Astrocyte of the spinal cord (primary cell): ENCODE measurements around the gene NTF4.
A peak's percentile ranks its signal among the peaks of the same experiment; 100 is the strongest.

Source experiments
- DNase-seq: peaks from one replicate; pipeline ENCODE4 v3.0.0; 2011; ENCODE audit warnings: low read depth, low spot score
- H3K4me3 ChIP-seq: 2 replicates; pipeline ENCODE4 v1.5.1; 2011; ENCODE audit warnings: low read depth, mild to moderate bottlenecking, low read length, moderate library complexity
- in situ Hi-C: cut with HindIII; loops from 2 replicates; pipeline ENCODE4 v1.10.0; 2017; ENCODE audit warnings: low sequenced_read_pairs
- TF ChIP-seq, protein P1 (sequence below): IDR thresholded peaks from 2 replicates; pipeline ENCODE4 v1.5.1; 2012; ENCODE audit warnings: low read depth, mild to moderate bottlenecking, low read length, inconsistent platforms

The NTF4 gene

DNA sequence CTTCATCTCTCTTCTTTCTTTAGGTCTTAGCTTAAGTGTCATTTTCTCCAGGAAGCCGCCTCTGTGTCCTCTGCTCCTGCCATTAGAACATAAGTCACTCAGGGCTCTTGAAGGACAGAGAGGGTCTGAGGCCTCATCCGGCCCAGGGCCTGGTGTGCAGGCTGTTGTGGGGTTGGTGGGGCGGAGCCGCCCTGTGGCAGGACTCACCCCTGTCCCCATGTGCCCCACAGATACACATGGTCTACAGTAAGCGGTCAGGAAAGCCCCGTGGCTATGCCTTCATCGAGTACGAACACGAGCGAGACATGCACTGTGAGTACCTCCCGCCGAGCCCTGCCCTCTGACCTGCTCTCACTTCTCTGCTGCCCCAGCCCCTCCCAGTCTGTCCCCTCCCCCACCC lies 36.5 kb upstream of the NTF4 start:
- no peak overlapping the region for H3K4me3 ChIP-seq
- TF ChIP-seq, protein P1, sequence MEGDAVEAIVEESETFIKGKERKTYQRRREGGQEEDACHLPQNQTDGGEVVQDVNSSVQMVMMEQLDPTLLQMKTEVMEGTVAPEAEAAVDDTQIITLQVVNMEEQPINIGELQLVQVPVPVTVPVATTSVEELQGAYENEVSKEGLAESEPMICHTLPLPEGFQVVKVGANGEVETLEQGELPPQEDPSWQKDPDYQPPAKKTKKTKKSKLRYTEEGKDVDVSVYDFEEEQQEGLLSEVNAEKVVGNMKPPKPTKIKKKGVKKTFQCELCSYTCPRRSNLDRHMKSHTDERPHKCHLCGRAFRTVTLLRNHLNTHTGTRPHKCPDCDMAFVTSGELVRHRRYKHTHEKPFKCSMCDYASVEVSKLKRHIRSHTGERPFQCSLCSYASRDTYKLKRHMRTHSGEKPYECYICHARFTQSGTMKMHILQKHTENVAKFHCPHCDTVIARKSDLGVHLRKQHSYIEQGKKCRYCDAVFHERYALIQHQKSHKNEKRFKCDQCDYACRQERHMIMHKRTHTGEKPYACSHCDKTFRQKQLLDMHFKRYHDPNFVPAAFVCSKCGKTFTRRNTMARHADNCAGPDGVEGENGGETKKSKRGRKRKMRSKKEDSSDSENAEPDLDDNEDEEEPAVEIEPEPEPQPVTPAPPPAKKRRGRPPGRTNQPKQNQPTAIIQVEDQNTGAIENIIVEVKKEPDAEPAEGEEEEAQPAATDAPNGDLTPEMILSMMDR: no peak
- in situ Hi-C loops: no loop called here
- no peak for DNase-seq

DNA sequence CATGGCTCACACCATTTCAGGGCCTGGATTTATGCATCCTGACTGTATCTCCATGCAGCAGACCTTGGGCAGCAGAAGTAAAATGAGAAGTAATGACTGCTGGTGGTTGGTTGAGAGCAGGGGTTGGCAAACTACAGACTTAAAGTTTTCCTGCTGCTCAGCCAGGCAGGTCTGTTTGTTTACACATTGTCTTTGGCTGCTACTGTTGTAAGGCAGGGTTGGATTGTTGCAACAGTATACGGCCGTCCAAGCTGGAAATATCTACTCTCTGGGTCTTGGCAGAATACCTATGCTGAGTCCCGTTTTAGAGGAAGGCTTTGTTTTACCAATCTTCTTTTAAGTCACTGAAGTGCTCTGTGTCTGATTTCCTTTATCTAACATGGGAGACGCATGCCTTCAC lies 34.2 kb upstream of the NTF4 start:
- no peak for DNase-seq
- no peak overlapping the region for H3K4me3 ChIP-seq
- in situ Hi-C loops: no loop called here
- TF ChIP-seq, protein P1: no peak

DNA sequence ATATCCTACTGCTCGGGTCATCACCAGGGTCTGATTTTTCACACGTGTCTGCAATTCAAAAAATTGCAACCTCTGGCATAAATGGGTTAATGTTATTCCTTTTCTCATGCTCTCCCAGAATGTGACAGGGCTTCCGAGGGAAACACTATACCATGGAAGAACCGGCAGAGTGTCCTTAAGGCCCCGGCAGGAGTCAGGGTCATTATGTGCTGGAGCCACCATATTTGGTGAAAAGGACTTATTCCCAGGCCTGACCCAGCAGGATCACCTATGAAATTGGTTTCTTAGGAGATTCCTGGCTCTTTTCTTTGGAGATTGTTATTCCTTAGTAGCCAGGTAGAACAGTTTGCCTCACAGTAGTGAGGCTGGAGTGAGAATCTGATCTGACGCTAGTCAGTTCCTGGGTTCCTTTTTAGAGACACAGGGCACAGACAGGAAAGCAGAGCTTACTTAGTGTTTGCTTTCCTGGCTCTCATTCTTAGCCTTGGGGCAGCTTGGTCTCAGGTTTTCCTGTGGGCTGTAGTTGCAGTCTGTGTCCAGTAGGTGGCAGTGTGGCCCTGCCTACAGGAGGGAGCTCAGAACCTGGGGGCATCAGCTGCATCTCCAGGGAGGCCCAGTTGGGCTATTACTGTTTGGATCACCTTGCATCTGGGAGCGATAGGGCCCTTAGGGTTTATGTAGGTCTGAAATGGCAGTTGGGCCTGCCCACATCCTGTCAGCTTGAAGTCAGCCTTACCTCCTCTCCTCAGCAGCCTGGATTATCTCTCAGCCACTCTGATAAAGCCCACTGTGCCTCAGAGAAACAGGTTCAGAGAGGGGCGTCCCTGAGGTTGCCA lies 33.1 kb upstream of the NTF4 start:
- TF ChIP-seq, protein P1: peak; percentile 100

DNA sequence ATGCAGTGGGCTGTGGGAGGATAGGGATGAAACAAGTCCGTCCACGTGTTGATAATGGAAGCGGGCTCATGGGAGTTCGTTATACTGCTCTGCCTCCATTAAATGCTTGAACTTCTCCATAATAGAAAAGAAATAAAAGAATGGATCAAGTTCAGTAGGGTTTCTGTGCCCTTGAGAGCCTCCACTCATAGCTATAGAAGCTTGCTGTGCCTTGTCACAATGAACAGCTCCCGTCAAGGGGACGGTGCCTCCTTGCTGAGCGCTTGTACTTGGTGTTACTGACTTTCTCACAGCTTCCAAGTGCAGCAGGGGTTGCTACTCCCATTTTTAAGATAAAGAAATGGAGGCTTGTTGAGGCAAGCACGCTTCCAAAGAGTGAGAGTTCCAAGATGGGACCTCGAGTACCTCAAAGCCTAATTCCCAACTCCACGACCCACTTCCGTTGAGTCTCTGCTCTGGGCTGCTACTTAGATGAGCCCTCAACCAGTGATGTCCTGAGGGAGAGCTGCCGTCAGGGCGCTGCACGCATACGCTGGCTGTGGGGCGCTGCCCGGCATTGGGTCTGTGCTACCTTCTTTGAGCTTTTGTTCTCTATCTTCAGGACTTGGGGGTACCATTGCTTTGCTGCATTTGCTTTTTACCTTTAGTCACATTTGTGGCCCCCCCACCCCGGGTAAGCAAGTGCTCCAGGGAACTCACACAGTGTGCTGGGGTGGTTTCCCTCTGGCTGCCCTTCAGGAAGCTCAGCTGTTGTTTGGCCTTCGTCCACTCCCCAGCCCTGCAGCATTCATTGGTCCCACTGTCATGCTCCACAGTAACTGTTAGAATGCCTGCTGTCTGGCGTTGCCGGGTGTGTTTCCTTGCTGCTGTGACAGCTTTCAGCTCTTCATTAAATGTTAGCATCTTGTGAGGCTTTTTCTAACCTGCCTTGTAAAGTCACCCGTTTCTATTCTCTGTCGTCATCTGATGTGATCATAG lies 30.2 kb upstream of the NTF4 start:
- no peak overlapping the region for H3K4me3 ChIP-seq
- DNase-seq: no peak
- TF ChIP-seq, protein P1: no peak
- in situ Hi-C loops: no loop called here

More for the DNA sequence above, 33.1 kb upstream of the NTF4 start:
- DNase-seq: peak; percentile 70
- no peak overlapping the region for H3K4me3 ChIP-seq
- in situ Hi-C loops: no loop called here

DNA sequence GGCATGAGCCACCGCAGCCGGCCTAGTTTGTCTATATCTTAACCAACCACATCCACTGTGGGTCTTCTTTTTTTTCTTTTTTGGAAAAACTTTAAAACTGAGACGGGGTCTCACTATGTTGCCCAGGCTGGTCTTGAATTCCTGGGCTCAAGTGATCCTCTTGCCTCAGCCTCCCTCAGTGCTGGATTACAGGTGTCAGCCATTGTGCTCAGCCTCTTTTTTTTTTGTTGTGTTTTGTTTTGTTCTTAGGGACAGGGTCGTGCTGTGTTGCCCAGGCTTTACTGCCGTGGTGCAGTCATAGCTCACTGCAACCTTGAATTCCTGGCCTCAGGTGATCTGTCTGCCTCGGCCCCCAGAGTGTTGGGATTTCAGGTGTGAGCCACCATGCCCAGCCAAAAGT lies 28.1 kb upstream of the NTF4 start:
- TF ChIP-seq, protein P1: no peak
- no peak overlapping the region for H3K4me3 ChIP-seq
- no peak for DNase-seq
- in situ Hi-C loops: no loop called here

DNA sequence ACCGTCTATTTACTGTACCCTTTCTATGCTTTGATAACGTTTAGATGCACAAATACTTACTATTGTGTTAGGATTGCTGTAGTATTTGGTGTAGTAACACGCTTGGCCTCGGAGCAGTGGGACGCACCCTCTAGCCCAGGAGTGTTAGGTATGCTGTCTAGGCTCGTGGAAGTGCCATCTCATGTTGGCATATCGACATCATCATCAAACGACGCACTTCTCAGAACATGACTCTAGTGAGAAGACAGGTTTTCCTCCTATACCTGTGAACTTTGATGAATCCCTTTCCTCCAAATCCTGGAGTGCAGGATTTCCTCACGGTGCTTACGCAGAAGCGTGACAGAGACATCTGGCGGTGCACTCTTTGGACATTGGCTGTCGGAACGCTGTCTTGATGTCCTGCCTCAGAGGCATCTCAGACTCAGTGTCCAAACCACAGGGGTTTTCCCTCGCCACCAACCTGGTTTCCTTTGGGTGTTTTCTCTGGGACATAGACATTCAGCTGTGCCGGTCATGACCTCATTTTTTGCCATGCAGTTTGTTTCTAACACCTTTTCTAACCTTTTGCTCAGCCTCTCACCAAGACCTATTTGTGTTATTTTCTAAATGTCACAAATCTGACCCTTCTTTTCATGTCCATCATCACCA lies 26.9 kb upstream of the NTF4 start:
- DNase-seq: no peak
- H3K4me3 ChIP-seq: no peak overlapping the region
- in situ Hi-C loops: no loop called here
- TF ChIP-seq, protein P1: no peak
